HG03135 (cell line): Measurements from ENCODE around the gene RABL2B.

Experiments used
- ATAC-seq: cut with Tn5 transposase; IDR thresholded peaks from one replicate; pipeline ENCODE4 v1.9.1; 2021; ENCODE audit warnings: mild to moderate bottlenecking, moderate library complexity; ENCODE audit not compliant: unreplicated experiment

The RABL2B gene

DNA sequence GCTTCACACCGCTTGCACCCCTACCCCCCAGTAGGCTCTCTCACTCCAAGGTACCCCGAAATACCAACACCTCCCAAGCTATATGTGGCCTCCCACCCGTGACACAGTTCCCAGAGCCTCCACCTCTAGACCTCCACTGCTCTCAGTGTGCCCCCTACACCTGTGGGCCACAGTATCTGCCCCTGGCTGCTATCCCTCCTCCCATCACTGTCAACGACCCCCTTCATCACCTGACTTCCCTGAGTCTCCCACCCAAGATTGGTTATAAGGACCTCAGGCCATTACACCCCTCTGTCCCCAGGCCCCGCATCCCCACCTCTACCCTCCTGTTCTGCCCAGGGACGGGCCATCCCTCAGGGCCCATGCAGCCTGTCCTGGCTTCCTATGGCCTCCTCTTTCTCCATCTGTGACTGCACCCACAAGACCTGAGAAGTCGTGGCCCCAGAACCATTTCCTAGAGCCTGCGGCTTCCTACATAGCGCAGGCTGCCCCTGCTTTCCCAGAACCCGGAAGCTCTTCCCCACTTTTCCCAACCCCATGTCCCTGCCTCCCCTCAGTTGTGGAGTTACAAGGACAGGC, 44.7 kb downstream of the RABL2B start:
- ATAC-seq: no peak

DNA sequence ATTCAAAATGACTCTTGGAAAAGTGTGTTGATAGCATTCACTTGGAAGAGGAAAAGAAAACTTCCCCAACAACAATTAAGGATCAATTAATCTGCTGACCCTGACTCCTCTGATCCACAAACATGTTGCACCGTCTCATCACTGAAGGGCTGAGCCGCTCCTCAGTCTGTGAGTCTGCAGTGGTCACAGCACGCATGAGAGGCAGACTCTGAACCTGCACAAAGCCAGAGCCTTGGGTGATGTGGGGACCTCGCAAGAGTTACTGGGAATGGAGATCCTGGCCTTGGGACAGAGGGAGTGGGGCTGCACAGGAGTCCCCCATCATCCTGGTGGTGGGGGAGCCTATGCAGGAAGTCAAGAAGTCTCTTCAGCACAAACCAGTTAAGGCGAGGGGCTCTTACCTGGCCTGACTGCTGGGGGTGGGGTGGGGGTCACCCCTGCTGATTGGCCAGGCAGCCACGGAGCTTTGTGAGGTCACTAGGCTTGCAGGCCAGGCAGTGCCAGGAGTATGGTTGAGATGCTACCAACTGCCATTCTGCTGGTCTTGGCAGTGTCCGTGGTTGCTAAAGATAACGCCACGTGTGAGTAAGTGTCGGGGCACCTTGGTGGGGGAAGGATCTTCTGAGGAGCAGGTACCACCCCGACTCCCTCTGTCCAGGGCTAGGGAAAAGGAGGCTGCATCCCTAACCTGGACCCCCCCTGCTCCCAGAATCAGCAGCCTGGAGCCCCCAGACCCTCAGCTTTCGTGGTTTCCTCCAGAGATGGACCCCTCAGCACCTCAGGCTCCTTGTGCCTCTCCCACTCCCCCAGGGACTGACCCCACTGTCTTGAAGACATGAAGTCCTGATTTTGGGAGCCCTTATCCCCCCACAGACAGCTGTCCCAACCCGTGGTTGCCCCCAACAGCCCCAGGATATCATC, 45.4 kb downstream of the RABL2B start, which contains the start of gene ACR:
TSS of gene ACR (plus strand) at position 477 of the 921 bp plus-strand sequence. CDS start at position 509, 32 bp downstream.
- ATAC-seq: no peak

DNA sequence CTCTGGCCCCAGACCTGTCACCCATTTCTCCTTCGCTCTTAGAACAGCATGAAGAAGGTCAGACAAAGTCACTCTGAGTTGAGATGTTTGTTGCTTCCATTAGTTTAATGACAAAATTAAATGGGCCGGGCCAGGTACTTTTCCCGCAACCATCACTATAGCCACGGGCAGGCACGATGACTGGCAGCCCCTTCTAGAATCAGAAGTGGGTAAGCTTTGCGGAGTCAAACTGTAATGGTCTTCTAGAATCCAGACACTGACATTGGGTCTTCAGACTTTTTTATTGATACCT, 47.8 kb downstream of the RABL2B start:
- no peak for ATAC-seq

DNA sequence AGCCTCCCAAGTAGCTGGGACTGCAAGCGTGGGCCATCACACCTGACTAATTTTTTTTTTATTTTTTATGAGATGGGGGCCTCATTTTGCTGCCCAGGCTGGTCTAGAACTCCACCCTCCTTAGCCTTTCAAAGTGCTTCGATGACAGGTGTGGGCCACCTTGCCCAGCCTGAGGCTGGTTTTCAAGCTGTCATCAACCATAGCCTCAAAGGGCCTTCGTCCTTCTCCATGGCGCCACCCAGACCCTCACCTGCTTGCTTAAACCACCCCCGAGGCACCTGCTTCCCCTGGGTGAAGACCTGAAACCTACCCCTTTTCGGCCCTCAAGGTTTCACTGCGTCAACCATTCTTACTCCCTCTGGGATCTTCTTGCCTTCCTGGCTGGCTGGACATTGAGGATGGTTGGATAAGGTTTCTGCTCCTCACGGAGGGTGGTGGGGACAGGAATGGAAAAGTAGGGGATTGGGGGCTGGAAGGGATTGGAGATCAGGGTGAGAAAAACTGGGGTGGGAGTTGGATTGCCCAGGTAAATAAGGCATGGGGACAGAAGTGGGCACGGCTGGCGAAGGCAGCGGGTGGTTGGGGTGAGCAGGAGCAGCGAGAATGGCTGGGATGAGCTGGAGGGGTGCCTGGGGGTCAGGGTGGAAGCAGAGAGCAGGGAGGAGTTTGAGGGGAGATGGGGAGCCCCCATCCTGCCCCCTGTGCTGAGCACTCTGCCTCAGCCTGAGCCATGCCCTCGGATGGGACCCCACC, 48.3 kb downstream of the RABL2B start:
- ATAC-seq: no peak

DNA sequence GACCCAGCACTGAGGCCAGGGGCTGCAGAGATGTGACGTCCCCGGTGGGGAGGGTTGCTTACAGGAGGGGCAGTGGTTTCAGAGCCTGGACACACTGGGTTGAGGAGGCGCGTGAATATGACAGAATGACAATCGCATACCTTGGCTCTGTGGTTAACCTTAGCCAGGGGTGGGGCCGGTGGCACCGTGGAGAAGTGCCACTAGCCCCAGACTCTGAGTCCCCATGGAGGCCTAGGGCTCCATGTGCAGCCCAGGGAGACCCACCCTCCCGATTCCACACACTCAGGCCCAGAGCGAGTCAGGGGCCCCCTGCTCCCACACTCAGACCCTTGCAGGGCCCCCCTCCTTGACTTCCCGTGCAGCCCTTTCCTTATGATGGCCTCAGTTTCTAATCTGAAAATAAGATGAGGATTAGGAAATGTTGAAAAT, 49.1 kb downstream of the RABL2B start:
- no peak for ATAC-seq

DNA sequence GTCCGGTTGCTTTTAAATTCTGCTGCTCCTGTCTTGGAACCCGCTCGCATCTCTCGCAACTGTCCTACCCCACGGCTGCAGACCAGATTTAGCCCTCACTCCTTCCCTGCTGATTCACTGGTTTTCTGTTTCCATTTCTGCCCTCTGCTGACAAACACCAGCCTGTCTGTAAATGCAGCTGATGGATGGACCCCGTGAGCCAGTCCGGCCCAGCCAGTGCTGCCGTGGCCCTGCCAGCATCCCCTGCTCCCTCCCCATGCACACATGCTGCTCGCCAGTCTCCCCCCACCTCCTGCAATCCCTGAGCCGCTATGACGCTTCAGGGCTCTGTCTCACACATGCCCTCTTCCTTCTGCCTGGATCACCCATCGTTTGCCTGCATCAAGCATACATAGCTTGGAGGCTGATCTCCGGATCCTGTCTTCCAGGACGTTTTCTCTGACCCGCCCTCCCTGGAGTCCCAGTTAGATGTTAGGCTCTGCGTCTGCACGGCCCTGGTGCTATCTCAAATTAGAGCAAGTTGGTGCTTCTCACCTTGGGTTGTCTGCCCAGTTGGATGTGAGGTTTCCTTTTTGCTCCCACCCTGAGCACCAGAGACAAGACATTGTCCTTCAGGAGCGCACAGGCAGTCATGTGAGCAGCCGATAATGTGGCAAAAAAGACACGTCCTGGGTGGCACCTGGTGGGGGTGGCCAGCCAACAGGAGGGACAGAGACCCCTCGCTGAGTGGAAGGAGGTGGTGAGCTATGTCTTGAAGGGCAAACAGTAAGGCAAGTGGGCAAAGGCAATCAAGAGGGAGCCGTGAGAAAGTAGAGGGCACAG, 49.7 kb downstream of the RABL2B start:
- no peak for ATAC-seq

DNA sequence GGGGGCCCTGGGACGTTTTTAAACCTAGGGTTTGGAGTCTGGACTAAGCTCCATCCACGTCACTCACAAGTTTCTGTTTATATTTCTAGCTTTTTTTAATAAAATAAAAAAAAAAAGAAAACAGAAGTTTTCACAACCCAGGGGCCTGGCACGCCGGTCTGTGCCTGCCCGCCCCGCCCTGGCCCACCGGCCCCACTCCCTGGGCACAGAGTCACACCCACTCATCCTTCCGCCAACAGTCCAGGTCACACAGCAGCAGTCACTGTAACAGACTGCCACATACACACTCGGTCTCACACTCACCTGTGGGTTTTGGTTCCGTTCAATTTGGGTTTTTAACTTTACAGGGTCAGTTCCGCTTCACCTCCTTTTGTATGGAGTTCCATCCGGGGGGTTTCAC, 50.8 kb downstream of the RABL2B start:
- ATAC-seq: no peak

DNA sequence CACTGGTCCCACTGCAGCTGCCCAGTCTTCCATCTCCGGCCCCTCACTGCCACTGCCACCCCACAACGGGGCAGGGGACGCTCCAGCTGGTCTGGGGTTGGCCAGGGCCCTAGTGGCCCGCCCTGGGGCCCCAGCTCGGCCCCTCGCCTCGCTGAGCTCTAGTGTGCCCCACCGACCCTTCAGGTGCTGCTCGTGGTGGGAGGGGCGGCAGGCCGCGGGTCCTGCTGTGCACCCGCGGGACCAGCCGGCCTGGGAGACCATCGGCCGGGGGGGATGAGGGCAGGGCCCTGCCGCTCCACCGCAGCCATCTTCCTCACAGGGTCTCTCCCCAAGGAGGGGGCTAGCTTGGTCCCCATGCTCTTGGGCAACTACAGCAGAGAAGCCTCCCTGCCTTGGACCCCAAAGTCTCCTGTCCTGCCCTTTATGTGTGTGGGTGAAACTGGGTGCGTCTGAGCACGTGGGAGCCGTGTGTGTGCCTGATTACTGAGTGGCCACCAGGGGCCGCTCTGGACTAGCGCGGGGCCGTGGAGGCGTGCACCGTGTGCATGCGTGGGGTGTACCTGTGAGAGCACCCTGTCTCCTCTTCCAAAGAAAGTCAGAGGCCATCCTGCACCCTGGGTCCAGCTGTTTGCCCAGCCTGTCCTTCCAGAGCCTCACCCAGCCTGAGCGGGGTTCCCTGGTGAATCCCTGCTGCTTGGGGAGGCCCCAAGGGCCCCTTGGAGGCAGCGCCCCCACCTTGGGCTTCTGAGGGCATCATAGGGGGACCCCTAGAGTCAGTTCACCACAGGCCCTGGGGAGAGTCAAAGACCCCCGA, 51.4 kb downstream of the RABL2B start:
- ATAC-seq: no peak

DNA sequence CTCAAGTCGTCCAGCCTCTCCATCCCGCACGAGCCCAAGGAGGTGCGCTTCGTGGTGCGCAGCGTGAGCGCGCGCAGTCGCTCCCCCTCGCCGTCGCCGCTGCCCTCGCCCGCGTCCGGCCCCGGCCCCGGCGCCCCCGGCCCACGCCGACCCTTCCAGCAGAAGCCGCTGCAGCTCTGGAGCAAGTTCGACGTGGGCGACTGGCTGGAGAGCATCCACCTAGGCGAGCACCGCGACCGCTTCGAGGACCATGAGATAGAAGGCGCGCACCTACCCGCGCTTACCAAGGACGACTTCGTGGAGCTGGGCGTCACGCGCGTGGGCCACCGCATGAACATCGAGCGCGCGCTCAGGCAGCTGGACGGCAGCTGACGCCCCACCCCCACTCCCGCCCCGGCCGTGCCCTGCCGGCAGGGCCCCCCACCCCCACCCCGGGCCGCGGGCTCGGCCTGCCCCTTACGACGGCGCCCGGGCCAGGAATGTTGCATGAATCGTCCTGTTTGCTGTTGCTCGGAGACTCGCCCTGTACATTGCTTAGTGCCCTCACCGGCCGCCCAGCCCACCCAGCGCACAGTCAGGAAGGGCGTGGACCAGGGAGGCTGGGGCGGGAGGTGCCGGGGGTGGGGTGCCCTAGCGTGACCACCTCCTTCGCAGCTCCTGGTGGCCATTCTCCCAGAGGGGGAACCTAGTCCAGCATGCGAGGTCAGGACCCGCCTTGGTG, 52.3 kb downstream of the RABL2B start:
- no peak for ATAC-seq

DNA sequence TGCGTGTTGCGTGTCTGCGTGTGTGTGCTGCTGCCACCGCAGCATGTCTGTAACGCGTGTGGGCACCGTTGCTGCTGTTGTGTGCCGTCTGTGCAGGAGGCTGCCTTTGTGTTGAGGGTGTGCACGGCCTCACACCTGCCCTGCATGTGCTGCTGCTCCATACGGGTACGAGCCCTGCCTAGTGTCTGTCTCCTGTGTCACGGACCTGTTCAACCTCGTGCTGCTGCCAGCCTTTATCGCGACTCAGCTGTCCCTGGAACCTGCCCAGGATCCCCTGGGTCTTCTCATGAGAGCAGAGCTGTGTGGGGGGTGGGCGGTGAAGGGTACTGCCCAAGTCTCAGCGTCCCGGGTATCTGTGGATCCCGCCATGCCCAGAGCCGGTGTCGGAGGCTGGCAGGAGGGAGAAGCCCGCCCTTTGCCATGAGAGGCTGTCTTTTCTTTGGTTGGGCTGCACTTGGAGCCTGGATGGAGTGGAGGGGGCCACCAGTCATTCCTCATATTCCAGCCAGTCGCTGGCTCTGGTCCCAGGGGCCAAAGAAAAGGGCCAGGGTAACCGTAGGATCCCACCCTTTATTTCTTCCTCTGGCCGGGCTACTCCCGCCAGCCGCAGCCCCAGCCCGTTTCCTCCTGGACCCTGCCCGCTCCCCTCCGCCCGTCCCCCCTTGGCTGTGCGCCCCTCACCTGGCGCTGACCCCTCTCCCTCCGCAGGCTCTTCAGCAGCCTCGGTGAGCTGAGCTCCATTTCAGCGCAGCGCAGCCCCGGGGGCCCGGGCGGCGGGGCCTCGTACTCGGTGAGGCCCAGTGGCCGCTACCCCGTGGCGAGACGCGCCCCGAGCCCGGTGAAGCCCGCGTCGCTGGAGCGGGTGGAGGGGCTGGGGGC, 53.2 kb downstream of the RABL2B start:
- ATAC-seq: no peak

DNA sequence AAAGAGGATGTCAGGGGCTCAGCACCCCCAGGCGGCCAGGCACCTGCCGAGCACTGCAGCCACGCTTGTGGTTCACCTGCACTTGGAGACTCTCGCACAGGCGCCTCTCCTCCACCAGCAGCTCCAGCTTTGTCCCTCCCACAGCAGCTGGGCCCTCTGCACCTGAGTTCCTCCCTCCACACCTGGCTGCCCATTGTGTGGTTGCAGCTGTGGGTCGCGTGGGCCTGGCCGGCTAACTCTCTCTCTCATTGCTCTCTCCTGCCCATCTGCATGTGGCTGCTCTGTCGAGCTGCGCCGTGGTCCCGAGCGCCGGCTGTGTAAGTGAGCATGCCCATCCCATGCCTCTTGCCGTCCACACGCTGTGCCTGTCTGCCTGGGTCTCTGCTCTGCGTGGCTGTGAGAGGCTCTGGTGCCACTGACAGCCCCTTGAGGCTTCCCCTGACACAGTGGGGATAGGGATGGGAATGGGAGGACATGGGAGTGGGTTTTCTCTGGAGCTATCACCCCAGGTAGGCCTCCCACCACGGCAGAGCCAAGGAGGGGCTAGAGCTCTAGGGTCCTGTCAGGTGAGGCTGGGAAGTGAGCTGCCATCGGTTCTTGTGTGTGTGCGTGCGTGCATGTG, 53.9 kb downstream of the RABL2B start:
- no peak for ATAC-seq

DNA sequence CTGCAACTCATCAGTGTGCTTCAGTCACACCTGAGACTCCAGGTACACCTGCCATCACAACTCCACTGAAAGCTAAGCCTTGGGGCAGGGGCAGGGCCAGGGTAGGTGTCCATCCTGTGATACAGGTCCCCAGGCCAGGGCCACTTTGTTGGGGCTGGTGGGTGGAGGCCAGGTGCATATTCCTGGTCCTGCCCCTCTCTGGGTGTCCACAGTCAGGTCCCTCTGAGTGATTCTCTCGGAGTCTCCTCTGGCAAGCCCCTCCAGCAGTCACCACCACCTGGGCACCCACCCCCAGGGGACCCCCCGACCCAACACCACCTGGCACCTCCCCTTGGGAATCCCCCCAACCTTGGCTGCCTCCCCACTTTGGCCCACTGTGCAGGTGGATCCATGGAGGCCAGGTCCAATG, 54.9 kb downstream of the RABL2B start:
- no peak for ATAC-seq

DNA sequence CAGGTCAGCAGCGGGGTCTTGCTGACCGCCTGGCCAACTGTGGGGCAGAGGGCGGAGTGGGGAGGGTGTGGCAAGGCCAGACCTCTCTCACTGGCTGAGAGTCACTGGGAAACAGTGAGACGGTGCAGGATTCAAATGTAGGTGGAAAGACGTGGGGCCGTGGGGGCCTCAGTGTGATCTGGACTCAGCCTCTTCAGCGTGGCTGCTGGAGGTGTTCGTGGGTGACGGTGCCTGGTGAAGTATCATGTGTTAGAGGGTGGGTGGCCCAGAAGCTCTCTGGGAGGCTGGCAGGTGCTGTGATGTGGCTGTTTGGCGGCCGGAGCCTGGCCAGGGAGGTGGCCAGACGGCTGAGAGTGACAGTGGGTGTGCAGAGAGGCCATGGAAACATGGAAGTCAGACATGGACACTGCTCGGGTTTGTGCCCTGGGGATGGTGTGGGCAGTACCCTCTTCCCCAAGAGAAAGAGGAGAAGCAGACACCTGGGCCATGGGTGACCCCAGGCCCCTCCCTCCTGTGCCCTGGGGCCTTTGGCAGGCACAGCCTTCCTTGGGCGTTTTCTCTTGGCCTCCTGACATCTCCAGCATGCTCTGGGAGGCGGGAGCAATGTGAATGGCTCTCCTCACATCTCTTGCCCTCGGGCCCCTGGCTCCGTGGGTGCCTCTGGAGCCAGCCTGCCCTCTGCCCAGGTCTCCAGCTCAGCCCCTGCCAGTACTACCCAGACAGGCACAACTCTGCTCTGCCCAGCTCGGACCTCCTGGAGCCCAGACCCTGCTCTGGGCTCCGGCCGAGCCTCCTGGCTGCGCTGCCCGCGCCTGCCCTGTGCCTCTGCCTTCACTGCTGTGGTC, 55.5 kb downstream of the RABL2B start:
- ATAC-seq: no peak

DNA sequence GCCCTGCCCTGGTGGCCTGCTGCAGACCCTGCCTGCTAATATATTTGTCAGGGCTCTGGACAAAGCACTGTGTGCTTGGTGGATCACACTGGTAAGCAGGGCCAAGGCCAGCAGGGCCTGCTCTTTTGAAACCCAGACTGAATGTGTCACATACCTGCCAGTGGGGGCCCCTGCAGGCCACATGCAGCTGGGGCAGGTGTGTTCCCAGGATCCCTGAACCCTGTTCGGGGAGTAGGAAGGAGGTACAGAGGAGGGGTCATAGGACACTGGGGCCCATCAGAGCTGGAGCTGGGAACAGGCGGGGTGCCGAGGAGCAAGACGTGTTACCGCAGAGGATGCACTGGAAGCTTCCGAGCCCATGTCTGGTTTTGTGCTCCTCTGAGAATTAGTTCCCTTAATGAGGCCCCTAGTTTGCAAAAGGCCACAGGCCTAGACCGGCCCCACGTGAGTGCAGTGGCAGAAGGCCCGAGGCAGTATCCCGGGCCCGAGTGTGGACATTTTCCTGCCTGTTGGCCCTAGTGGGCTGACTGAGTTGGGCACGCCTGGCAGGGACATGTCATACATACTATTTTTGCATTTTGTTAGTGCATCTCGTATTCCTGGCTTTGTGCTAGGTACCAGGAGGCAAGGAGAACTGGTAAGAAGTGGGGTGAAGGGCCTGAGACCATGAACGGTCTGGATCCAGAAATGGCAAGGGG, 56.6 kb downstream of the RABL2B start:
- no peak for ATAC-seq

DNA sequence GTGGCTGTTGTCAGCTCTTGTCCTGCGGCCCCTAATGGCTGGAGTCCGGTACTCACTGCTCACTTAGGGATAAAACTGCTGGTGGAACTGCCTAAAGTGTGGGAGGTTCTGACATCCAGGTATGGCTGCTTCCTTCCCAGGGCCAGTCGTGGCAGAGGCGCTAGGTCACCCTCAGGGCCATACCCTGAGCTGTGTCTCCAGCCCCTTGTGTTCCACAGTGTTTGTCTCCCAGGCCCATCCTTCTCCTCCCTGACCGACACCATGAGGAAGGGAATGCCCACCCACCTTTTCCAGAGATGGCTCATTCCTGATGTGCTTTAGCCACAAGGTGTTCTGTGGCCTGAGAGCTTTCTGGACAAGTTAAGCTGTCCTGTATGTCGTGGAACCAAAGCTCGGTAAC, 57.8 kb downstream of the RABL2B start:
- no peak for ATAC-seq

DNA sequence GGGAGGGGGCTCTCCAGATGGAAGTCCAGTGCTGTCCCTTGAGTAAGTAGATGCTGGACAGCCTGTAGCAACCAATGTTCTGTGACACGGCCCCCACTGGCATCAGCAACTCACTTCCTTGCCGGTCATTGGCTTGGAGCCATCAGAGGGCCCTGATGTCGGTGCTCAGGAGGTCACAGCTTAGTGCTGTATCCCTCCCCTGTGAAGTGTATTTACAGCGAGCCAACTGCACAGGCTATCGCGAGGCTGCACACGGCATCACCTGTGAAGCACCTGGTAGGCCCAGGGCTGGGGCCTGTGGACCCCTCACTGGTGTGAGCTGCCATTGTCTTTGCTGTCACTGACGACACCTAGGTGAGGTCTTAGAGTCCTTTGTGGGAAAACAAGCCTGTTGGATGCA, 58.8 kb downstream of the RABL2B start:
- no peak for ATAC-seq

DNA sequence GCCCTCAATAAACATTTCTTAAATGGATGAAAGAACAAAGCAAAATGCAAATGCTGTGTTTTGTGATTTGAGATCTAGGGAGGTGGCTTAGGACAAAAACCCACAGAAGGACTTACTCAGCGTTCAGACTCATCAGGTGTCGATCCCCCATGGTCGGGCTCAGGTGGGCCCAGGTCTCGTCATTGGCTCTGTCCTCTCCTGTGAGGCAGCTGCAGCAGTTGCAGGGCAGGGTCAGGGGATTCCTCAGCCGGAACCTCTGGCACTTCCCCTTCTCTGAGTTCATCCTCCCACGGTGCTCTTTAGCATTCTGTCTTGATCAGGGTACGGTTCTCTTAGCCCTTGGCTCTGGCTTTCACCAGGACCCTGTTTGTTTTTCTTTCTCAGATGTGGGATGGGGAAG, 59.4 kb downstream of the RABL2B start:
- ATAC-seq: no peak
